Spleen (tissue), 7 donors: ENCODE data around the gene TNNT1.

Experiments
- CTCF ChIP-seq, 11 experiments: fragments of 200-600 bp in 7 of 11; fragments of 450-650 bp in 4 of 11; sonication (generic) in 4 of 11; IDR thresholded peaks in 8 of 11; conservative IDR thresholded peaks in 3 of 11; 1 replicate in 7 of 11; 2 replicates in 4 of 11; pipeline versions ENCODE4 v1.4.0 to v1.8.0; 2016 to 2021; ENCODE audit warnings: antibody characterized with exemption in 11 of 11, inconsistent platforms in 4 of 11, mild to moderate bottlenecking in 1 of 11
- POLR2AphosphoS5 ChIP-seq, 3 donors: sonication (generic); formaldehyde crosslinking; IDR thresholded peaks; one replicate each; pipeline ENCODE4 v1.5.1; 2017; ENCODE audit warnings: antibody characterized with exemption in 3 of 3
- donor health status: DM: no; HTN: no; CAD: no; lungs with moderate emphysema.
- donor health status: DM: no; HTN: no; CAD: no.
- donor health status: DM: no; HTN: no; CAD: no.

DNA sequence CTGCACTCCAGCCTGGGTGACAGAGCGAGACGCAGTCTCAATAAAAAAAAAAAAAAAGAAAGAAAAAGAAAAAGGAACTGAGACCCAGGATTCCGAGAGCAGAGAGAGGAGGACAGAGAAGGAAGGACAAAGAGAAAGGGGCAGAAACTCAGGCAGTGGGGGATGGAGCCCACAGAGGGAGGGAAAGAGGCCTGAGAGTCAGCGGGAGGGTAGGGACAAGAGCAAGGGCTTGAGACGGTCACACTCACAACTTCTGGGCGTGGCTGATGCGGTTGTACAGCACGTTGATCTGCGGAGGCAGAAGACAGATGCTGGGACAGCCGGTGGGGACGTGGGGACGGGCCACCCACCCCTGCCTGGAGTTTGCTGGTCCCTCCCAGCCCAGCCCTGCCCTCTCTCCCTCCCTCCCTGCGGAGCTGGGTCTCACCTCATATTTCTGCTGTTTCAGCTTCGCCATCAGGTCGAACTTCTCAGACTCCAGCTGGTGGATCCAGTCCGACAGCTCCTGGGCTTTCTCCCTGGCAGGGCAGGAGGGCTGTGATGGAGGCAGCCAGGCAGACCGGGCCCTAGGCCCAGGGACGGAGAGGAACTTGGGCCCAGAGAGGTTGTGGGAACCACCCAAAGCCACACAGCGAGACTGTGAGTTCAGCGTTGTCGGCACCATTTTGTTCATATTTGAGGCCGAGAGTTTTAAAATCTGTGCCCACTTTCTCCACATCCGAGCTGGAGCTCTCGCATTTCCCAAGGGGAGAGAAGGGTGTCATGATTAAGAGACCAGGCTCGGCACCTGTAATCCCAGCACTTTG, 15.2 kb downstream of the TNNT1 start:
- TF ChIP-seq CTCF (IDR thresholded peaks at IDR 0.05 in 8 of 11, conservative IDR thresholded peaks at IDR 0.05 in 3 of 11) (no peak), POLR2AphosphoS5 (IDR thresholded peaks at IDR 0.05) (no peak)
